HG02943 (cell line): ENCODE data around the gene HPCAL1.
A peak's percentile ranks its signal among the peaks of the same experiment; 100 is the strongest.

Experiments
- ATAC-seq: cut with Tn5 transposase; IDR thresholded peaks from one replicate; pipeline ENCODE4 v1.9.1; 2021; ENCODE audit warnings: mild to moderate bottlenecking, low read depth, moderate library complexity; ENCODE audit not compliant: unreplicated experiment

Gene HPCAL1

DNA sequence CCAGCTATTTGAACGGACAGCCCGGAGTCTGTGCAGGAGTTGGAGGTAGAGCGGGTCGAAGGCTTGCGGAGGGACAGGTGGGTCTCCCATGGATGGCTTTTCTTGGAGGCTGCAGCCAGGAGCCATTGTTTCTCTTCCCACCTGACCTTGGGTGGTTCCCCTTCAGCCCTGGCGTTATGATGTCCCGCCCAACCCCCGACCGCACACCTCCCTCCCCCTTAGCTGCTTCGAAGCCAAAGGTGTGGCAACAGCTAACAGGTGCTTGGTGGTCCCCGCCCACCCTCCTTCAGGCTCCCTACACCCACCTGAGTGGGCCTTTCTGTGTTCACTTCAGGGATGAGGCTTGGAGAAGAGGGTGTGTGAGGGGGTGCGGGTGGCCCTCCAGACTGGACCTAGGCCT is 62.7 kb downstream of the HPCAL1 start:
- ATAC-seq: no peak

GRCh38 chr2:10366601-10367270 is 64.0 kb downstream of the HPCAL1 start:
- ATAC-seq: no peak

- ATAC-seq: no peak
Observed at GRCh38 chr2:10367472-10368439, 65.1 kb downstream of the HPCAL1 start.

- no peak for ATAC-seq
Observed at GRCh38 chr2:10368491-10369231, 66.0 kb downstream of the HPCAL1 start.

GRCh38 chr2:10369269-10370255 is 66.9 kb downstream of the HPCAL1 start:
- no peak for ATAC-seq

GRCh38 chr2:10370390-10370789 is 67.7 kb downstream of the HPCAL1 start:
- ATAC-seq: no peak

DNA sequence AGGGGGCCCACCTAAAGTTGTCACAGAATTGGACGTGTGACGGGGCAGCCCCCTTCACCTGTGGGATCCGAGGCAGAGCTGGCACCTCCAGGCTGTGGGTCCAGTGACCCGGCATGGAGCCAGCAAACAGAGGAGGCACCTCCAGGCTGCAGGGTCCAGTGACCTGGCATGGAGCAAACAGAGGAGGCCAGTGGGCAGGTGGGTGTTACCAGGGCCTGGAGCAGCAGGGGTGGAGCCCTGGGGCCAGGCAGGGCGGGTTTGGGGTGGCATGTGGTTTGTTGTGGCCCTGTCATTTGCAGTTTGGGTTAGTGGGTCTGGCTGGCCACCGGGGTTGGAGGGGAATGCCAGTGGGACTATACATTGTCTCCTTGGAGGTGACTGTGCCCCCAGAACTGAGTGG is 68.2 kb downstream of the HPCAL1 start:
- no peak for ATAC-seq

DNA sequence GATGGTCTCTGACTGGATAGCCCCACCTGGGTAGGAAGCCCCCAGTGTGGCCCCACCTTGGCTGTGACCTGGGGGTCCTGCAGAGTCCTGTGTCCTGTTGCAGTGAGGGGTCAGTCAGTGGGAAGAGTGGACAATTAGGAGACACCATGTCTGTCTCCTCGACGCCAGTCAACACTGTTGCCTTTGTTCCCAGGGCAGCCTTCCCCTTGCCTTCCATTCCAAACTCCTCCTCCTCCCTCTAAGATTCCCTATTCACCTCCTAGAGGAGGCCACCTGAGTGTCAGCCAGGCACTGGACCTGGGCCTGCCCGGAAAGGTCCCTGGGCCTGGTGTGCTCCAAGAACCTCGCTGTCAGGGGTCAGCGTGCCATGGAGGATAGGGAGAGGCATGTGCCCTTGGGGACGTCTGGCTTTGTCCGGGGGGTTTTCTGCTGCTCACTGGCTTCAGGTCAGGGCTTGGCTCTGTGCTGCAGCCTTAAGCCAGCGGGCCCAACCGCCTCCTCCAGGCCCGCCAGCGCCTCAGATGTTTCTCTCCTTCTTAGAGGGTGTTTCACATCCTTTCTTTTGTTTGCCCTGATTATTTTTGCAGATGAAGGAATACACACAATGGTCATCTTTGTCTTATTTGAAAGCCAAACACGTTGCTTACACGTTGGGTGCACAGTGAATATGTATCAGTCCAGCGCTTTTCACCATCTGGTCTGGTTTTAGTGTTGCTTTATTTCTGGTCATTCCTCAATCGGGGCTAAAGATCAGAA is 68.9 kb downstream of the HPCAL1 start:
- ATAC-seq: no peak

DNA sequence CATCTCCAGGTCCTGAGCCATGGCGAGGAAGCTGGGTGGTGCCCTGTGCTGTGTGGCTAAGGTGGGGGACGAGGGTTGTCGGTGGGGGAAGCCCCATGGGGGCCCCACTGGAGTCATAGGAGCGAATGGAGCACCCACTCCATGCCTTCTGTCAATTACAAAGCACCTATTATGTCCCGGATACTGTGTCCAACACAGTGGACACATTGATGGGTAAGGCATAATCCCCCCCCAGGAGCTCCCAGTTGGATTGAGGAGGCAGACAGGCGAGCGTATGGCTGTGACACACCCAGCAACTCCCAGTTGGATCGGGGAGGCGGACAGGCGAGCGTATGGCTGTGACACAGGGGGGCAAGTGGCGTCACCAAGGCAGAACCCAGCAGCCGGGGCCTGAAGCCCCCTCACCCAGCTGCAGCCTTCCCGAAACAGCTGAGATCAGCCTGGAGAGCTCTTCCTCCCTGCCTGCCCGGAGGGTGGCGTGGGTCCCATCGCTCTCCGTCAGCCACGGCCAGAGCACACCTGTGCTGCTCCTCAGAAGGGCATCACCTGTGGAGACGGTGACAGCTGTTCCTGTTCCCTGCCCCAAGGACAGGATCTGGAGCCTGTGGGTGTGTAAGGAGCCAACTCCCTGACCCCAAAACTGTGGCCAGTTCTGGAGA is 69.6 kb downstream of the HPCAL1 start:
- ATAC-seq: no peak

- ATAC-seq: no peak
Observed at GRCh38 chr2:10372862-10373240, 70.1 kb downstream of the HPCAL1 start.

DNA sequence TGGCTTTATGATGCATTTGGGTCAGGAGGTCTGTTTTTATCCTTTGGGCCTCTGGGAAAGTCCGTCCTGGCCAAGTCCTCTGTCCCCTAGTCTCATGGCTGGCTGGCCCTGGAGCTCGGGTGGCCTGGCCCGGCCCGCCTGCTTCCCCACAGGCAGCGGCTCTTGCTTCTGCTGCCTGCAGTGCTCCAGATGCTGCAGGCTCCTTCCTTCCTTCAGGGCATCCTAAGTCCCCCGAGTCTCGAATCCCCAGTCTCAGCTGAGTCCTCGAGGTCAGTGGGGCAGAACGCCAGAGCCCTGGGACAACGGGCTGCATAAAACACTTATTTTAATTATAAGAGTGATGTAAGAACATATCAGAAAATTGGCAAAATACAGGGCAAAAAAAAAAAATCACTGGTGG is 71.2 kb downstream of the HPCAL1 start:
- ATAC-seq: no peak

GRCh38 chr2:10374362-10374943 is 71.7 kb downstream of the HPCAL1 start:
- no peak for ATAC-seq

GRCh38 chr2:10375570-10376281 is 73.0 kb downstream of the HPCAL1 start:
- no peak for ATAC-seq

- ATAC-seq: no peak
Observed at GRCh38 chr2:10377052-10377746, 74.5 kb downstream of the HPCAL1 start.

DNA sequence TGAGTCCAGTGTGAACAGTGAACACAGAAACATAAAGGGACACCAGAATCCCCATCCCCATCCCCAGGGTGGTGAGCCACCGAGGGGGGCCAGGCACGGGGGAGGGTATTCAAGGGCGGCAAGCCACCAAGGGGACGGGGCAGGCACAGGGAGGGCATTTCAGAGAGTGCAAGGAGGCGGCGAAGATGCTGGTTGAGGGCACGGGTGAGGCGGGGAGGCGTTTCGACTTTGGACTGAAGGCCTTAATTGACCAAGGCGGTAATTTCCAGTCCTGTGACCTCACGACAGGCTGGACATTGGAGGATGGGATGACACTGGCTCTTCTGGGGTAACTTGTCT is 75.0 kb downstream of the HPCAL1 start:
- no peak for ATAC-seq

GRCh38 chr2:10378189-10378588 is 75.5 kb downstream of the HPCAL1 start:
- peak; percentile 71 for ATAC-seq
